GM21723 (cell line): ENCODE measurements around the gene RAD51B.

ENCODE experiments used
- ATAC-seq: cut with Tn5 transposase; IDR thresholded peaks from one replicate; pipeline ENCODE4 v1.9.1; 2021; ENCODE audit warnings: mild to moderate bottlenecking, moderate library complexity; ENCODE audit not compliant: unreplicated experiment

Gene RAD51B

GRCh38 chr14:67833403-67833802 is 13.8 kb downstream of the RAD51B start:
- no peak for ATAC-seq

DNA sequence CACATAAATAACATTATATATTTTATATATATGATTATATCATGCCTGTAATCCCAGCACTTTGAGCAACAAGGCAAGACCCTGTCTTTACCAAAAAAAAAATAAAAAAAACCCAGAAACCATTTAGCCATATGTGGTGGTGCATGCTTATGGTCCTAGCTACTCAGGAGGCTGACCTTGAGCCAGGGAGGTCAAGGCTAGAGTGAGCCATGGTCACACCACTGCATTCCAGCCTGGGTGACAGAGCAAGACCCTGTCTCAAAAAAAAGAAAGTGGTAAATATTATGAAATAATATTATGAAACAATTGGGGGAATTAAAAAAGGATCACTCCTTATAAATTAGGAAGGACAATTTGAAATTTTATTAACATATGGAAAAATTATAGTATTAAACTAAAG is 16.0 kb downstream of the RAD51B start:
- no peak for ATAC-seq

DNA sequence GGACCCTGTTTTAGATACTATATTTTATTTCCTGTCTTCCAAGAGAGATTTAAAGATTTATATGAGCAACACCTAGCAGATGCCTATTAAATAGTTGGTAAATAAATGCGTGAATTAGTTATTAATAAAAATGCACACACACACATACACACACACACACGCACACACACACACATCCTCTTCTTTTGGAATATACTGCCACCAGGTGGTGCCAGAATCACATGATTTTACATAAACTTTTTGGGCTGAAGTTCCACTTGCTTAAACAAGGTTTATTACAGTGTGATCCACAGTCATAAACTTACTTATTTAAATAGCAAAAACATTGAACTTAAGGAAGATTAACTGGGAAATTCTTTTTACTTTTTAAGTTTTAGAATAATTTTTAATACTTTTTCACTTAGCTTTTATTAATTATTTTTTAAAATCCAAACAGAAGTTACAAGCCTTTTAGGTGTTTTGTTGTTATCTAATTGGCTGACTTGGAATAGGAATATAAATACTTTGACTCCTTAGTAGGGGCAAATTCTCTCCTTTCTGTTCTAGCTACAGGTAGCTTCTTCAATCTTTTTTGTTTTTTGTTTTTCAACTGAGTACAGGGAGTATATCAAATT is 17.5 kb downstream of the RAD51B start:
- ATAC-seq = peak; percentile 49

- ATAC-seq = no peak
Observed at GRCh38 chr14:67846029-67846610, 26.5 kb downstream of the RAD51B start.

DNA sequence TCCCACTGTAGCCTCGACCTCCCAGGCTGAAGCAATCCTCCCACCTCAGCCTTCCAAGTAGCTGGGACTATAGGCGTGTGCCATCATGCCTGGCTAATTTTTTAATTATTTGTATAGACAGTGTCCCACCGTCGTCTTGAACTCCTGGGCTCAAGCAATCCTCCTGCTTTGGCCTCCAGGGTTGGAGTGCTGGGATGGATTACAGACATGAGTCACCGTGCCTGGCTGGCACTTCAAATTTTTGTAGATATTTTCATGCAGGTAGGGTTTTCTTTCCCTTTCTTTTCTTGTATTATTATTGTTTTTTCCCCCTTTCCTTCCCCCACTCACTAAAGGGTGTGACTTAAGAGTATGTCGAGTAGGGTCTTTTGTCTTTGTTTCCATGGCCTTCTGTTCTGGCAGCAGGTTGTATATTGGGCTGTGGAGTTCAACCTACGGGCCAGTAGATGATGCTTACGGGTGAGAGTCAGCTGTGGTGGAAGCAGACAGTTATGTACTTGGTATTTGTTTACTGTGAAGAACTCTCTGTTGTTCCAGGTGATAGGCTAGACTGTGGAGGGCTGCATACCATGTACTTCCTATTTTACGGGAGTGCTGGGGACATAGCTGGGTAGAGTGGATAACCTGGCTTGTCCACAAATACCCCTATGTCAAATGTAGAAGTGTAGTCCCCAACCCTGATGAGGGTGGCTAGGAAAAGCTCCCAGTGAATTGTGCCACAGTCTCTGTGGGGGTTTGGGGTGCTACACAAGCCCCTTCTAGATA is 30.7 kb downstream of the RAD51B start:
- ATAC-seq = no peak

DNA sequence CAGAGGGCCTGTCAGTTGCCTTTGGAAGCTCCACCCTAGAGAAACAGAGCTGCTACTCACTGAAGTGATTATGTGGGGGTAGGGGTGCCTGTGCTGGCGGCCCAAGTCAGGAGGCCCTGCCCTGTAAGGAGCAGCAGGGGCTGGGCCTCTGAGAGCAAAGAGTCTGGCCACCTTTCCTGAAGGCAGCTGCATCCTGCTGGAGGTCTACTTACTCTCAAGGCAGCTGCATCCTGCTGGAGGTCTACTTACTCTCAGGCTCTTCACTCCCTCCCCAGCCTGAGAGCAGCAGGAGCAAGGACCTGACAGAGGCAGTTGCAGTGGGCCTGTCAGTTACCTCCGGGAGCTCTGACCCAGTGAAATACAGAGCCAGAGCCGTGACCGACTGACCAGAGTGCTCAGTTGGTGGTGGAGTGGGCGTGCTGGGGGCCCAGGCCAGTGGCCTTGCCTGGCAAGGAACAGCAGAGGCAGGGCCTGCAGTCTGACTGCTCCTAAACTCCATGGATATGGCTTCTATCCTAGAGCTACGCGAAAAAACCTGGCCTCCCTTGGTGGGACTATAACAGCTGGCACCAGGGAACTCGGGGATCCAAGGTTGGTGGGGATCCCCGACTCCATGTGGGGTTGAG is 32.3 kb downstream of the RAD51B start:
- ATAC-seq = no peak

GRCh38 chr14:67852926-67853604 is 33.5 kb downstream of the RAD51B start:
- no peak for ATAC-seq

- ATAC-seq = no peak
Observed at GRCh38 chr14:67853715-67854114, 34.1 kb downstream of the RAD51B start.

GRCh38 chr14:67856827-67857226 is 37.2 kb downstream of the RAD51B start:
- no peak for ATAC-seq

DNA sequence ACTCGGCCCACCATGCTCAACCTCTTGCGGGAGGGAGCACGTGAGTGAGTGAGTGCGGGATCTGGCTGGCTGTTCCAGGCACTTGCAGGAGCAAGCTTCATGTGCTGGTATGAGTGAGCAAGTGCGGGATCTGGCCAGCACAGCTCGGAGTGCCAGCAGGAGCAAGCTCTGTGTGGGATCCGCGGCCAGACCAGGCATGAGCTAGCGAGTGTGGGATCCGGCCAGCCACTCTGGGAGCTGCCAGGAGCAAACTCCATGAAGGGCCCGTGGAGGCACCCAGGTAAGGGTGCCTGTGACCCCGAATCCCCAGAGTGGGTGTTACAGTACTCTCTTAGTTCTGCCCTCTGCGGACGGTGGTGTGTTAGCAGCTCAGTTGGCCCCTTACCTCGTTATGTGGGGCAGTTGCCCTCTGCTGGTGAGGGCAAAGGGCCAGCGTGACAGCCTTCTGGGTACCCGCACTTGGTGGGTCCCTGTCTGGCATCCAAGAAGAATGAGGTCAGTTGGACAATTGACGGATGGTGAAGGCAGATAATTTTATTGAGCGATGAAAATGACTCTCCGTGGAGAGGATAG is 38.3 kb downstream of the RAD51B start:
- ATAC-seq = no peak

GRCh38 chr14:67859169-67859749 is 39.7 kb downstream of the RAD51B start:
- no peak for ATAC-seq

- no peak for ATAC-seq
Observed at GRCh38 chr14:67863223-67863622, 43.6 kb downstream of the RAD51B start.

GRCh38 chr14:67875175-67876006 is 55.8 kb downstream of the RAD51B start:
- no peak for ATAC-seq

DNA sequence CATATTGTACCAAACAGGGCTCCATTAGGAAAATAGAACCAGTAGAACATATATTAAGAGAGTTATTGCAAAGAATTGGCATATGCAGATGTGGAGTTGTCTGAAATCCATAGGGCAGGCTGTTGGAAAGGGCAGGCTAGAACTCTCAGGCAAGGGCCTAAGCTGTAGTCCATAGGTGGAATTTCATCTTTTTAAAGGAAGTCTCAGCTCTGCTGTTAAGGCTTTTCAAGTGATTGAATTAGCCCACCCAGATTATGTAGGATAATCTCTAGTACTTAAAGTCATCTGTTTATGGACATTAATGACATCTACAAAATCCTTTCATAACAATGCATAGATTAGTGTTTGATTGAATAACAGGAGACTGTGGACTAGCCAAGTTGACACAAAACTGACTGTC is 59.4 kb downstream of the RAD51B start:
- no peak for ATAC-seq

- peak; percentile 96 for ATAC-seq
Observed at GRCh38 chr14:67881225-67881624, 61.6 kb downstream of the RAD51B start.

DNA sequence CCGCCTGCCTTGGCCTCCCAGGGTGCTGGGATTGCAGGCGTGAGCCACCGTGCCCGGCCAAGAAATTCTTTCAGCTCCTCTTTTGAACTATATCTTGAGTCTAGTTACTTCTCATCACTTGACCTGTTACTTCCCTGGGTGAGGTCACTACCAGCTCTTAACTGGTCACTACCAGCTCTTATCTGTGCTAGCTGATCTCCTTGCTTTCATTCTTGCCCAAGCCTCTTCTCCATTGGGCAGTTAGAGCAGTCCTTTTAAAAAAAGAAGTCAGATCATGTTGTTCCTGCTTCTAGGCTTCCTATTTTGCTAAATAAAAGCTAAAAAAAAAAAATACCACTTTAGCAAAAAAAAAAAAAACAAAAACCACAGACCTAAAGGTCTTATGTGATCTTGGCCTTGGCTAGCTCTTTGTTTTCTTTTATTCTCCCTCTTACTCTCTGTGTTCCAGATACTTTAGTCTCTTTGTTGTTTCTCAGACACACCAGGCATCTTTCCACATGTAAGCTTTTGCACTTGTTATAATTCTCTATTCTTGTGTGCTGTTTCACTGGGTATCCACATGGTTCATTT is 63.5 kb downstream of the RAD51B start:
- no peak for ATAC-seq

DNA sequence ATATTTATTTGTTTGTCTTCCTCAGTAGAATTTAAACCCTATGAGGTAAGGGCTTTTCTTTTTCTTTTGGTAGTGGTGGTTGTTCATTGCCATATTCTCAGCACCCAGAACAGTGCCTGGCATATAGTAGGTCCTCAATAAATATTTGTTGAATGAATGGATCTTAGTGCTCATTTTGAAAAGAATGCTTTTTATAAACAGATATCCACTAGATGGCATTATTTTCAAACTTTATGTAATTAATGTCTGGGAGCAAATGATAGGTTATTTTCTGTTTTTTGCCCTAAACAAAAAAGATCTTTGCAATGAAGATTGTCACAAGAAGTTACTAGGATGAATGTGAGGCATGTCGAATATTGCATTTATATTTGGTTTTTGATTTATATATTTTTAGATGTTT is 64.1 kb downstream of the RAD51B start:
- ATAC-seq = no peak

- no peak for ATAC-seq
Observed at GRCh38 chr14:67886191-67886590, 66.6 kb downstream of the RAD51B start.

DNA sequence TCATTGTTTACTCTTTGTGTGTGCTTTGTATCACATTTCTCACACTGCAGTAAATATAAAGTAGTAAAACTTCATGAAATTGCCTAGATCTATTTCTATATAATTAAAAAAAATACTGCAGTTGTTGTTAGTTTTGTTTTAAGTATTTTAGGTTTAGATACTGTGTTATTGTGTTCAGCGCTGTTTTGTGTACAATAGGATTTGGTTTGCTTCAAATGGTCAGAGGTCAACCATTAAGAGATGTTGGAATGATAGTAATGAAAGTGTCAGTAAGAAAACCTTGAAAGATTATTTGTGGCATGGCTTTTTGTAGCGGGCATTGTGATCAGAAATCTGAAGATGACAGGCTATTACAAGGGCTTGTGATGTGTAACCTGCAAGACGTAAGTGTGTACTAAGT is 67.9 kb downstream of the RAD51B start:
- ATAC-seq = no peak
